B cell (primary cell): ENCODE measurements around the gene MMP24. TPM values are rescaled to one million over a fixed set of nuclear protein-coding genes. Genes with fewer than 3 reads are reported as not detected.

Experiments used
- ATAC-seq: fragments of 200-7000 bp; cut with Tn5 transposase; one replicate; pipeline ENCODE4 v1.10.0; 2021; ENCODE audit warnings: low read depth, mild to moderate bottlenecking, moderate number of reproducible peaks, moderate library complexity
- CTCF ChIA-PET: fragments of 350-600 bp; sonication (Branson Sonifier 250); formaldehyde crosslinking; loops from one replicate; lab custom pipeline; 2021; ENCODE audit warnings: antibody characterized with exemption, inconsistent platforms; lab: Charles Lee
- POLR2A ChIA-PET: fragments of 350-600 bp; sonication (Branson Sonifier 250); formaldehyde crosslinking; loops from one replicate; lab custom pipeline; 2021; ENCODE audit warnings: antibody characterized with exemption; lab: Charles Lee
- DNase-seq: peaks from one replicate; pipeline ENCODE4 v3.0.0; 2013
- H2AFZ ChIP-seq: 2 replicates; pipeline ENCODE4 v1.6.1; 2012; ENCODE audit warnings: mild to moderate bottlenecking, low read depth, low read length; ENCODE audit not compliant: insufficient read depth, poor library complexity, severe bottlenecking
- H3K27ac ChIP-seq, 2 donors: 1 replicate in 1 of 2; 2 replicates in 1 of 2; pipeline ENCODE4 v1.5.1; 2012 to 2013; ENCODE audit warnings: low read length in 2 of 2, mild to moderate bottlenecking in 2 of 2, moderate library complexity in 1 of 2
- H3K27me3 ChIP-seq, 4 experiments: fragments of 200-600 bp in 1 of 4; sonication (generic) in 1 of 4; replicated peaks in 1 of 4; 1 replicate in 2 of 4; 2 replicates in 2 of 4; pipeline versions ENCODE4 v1.6.1 to v1.7.0; 2013 to 2016; ENCODE audit warnings: low read length in 3 of 4, mild to moderate bottlenecking in 2 of 4, mixed read lengths in 1 of 4, moderate library complexity in 1 of 4; ENCODE audit not compliant: insufficient read depth in 4 of 4, control insufficient read depth in 3 of 4; ENCODE audit errors: control extremely low read depth in 1 of 4
- H3K36me3 ChIP-seq, 2 experiments: replicated peaks in 1 of 2; 1 replicate in 1 of 2; 2 replicates in 1 of 2; pipeline versions ENCODE4 v1.6.1 to v1.7.1; 2013; ENCODE audit warnings: low read length in 1 of 2; ENCODE audit not compliant: insufficient read depth in 2 of 2, control insufficient read depth in 1 of 2; ENCODE audit errors: control extremely low read depth in 1 of 2, extremely low read depth in 1 of 2
- H3K4me1 ChIP-seq, 2 donors: fragments of 200-600 bp in 1 of 2; sonication (generic) in 1 of 2; 1 replicate in 1 of 2; 2 replicates in 1 of 2; pipeline versions ENCODE4 v1.5.1 to v1.6.1; 2013 to 2017; ENCODE audit warnings: low read length in 2 of 2; ENCODE audit not compliant: control insufficient read depth in 2 of 2, insufficient read depth in 2 of 2
- H3K4me2 ChIP-seq: replicated peaks from 2 replicates; pipeline ENCODE3; 2012; ENCODE audit warnings: mild to moderate bottlenecking, low read depth, low read length; ENCODE audit not compliant: poor library complexity, severe bottlenecking
- H3K4me3 ChIP-seq, 5 experiments: fragments of 200-600 bp in 1 of 5; sonication (generic) in 1 of 5; 1 replicate in 3 of 5; 2 replicates in 2 of 5; pipeline versions ENCODE4 v1.5.1 to v1.7.0; 2011 to 2016; ENCODE audit warnings: low read length in 4 of 5, mild to moderate bottlenecking in 4 of 5, low read depth in 2 of 5, control low read depth in 1 of 5, moderate library complexity in 1 of 5; ENCODE audit not compliant: insufficient read depth in 1 of 5; ENCODE audit errors: control extremely low read depth in 1 of 5, extremely low read depth in 1 of 5
- H3K79me2 ChIP-seq: fragments of 200-600 bp; sonication (generic); one replicate; pipeline ENCODE4 v1.6.0; 2016; ENCODE audit warnings: low read length; ENCODE audit not compliant: control insufficient read depth, insufficient read depth
- H3K9ac ChIP-seq: fragments of 200-600 bp; sonication (generic); 2 replicates; pipeline ENCODE4 v1.6.1; 2017; ENCODE audit warnings: mild to moderate bottlenecking, low read length, moderate library complexity
- H3K9me3 ChIP-seq, 3 donors: one replicate each; pipeline versions ENCODE4 v1.6.1 to v1.7.1; 2013; ENCODE audit warnings: low read length in 2 of 3; ENCODE audit not compliant: control insufficient read depth in 2 of 3, insufficient read depth in 1 of 3; ENCODE audit errors: control extremely low read depth in 1 of 3
- H4K20me1 ChIP-seq: 2 replicates; pipeline ENCODE4 v1.6.0; 2012; ENCODE audit warnings: mild to moderate bottlenecking, low read length; ENCODE audit not compliant: insufficient read depth, control insufficient read depth, poor library complexity, severe bottlenecking
- H3K27ac Mint-ChIP-seq: one replicate; pipeline ENCODE4 v1.8.0; 2021; ENCODE audit warnings: mixed read lengths
- H3K27me3 Mint-ChIP-seq: one replicate; pipeline ENCODE4 v1.8.0; 2021; ENCODE audit warnings: mixed read lengths
- H3K4me1 Mint-ChIP-seq: one replicate; pipeline ENCODE4 v1.8.0; 2021; ENCODE audit warnings: mixed read lengths
- H3K4me3 Mint-ChIP-seq: one replicate; pipeline ENCODE4 v1.8.0; 2021; ENCODE audit warnings: mixed read lengths
- H3K9me3 Mint-ChIP-seq: one replicate; pipeline ENCODE4 v1.8.0; 2022; ENCODE audit warnings: mixed read lengths; ENCODE audit not compliant: insufficient read depth
- CTCF ChIP-seq: fragments of 200-600 bp; IDR thresholded peaks from one replicate; pipeline ENCODE4 v1.8.0; 2022; ENCODE audit warnings: antibody characterized with exemption, mild to moderate bottlenecking
- EZH2 ChIP-seq: IDR thresholded peaks from 2 replicates; pipeline ENCODE4 v1.6.1; 2012; ENCODE audit warnings: borderline replicate concordance, low read depth, mild to moderate bottlenecking, moderate library complexity, low read length; ENCODE audit not compliant: insufficient read depth, poor library complexity, severe bottlenecking
- WGBS: methylation state at CpG from one replicate; pipeline ENCODE4 v1.1.5; 2013; ENCODE audit warnings: missing lambda C conversion rate; ENCODE audit not compliant: insufficient coverage; 5-methylcytosine and 5-hydroxymethylcytosine counted together
- intact Hi-C: fragments of 100-400 bp; cut with micrococcal nuclease; formaldehyde crosslinking; loops from one replicate; pipeline ENCODE4 v1.10.0; 2022
- polyA plus RNA-seq: library from polyadenylated mRNA; depleted of rRNA; stranded (reverse); fragments of >200 nt; gene quantifications from 2 replicates; pipeline ENCODE4 v1.2.3, GENCODE V29; 2012
- total RNA-seq, 2 donors: library from RNA; stranded (reverse); fragments of 120-200 nt in 1 of 2; gene quantifications; 1 replicate in 1 of 2; 2 replicates in 1 of 2; pipeline versions ENCODE4 v1.2.3 to v1.2.4, GENCODE V29; 2013 to 2022

Gene MMP24
- total and polyA plus RNA-seq, 2 donors (not counting 1 experiment from before 2014, with no cell fraction given), result not detected

DNA sequence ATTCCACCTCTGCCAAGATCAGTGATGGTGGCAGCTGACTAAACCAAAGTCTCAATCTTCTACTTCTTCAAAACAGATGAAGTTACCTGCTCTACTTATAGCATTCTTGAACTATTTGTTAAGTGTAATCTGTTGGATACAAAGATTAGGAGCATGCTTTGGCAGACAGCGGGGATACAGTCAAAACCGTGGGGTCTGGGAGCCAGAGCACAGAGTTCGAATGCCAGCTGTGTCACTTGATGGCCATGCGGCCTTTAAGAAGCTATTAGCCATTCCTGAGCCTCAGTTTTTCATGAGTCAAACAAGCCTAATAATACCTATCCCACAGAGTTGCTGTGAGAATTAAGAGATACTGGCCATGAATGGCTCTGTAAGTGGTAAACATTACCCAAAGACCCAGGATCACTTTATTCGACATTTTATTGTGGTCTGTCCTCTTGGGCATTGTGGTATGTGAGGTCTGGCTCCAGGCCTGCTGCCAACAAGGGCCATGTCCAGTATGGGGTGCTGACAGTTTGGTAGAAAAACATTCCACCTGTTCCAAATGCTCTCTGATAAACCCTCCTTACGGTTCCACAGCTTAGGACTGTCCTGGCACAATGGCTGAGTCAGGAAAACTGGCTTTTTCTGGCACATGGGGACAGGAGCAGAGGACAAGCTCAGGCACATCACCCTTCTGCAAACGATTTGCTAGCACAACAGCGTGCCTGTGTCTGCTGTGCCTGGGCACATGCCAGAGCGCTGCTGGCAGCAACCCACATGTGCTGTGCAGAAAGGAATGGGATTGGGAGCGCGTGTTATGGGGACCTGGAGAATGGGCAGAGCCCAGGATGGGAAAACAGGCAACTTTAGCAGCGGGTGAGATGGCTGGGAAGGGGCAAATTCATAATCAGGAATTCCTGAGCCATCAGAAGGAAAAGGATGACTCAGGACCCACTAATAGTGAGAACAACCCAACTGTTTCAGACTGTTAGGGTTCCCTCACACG lies 81.5 kb downstream of the MMP24 start:
- no peaks in the 10 kb centered on the region for H3K9me3 ChIP-seq
- no peak for DNase-seq
- no peak overlapping the region for H3K4me3 ChIP-seq
- no peaks in the 10 kb centered on the region for H3K27me3 ChIP-seq
- no peaks in the 10 kb centered on the region for H3K27me3 Mint-ChIP-seq
- intact Hi-C loops, result loop anchor here (10.0 kb wide), 1 partner anchor 473 kb away; no protein-coding TSS in a partner anchor
- no peak overlapping the region for H3K4me3 Mint-ChIP-seq
- no peaks in the 10 kb centered on the region for H3K9me3 Mint-ChIP-seq
- H3K9ac ChIP-seq, result no peak overlapping the region
- TF ChIP-seq EZH2 (no peak), CTCF (no peak)
- WGBS, result 95% methylated on average over 8 of the region's 13 CpGs
- H2AFZ ChIP-seq, result no peak overlapping the region
- H3K36me3 ChIP-seq, result peaks cover 0 to 7% of the 10 kb centered on the region in 2 experiments
- H3K4me2 ChIP-seq, result no peak overlapping the region
- no peak for ATAC-seq
- peaks cover 0 to 7% of the 10 kb centered on the region in 2 donors for H3K4me1 ChIP-seq
- no peaks in the 10 kb centered on the region for H4K20me1 ChIP-seq
- H3K27ac Mint-ChIP-seq, result no peak overlapping the region
- ChIA-PET POLR2A (no interaction called here), CTCF (interaction anchor here (0.6 to 2.4 kb wide), 10 partner anchors 9 to 1785 kb away, joined by 3 to 9 read pairs (median 4); no protein-coding TSS in a partner anchor)
- H3K27ac ChIP-seq, result no peak overlapping the region
- peaks cover 5% of the 10 kb centered on the region for H3K4me1 Mint-ChIP-seq
- no peaks in the 10 kb centered on the region for H3K79me2 ChIP-seq

DNA sequence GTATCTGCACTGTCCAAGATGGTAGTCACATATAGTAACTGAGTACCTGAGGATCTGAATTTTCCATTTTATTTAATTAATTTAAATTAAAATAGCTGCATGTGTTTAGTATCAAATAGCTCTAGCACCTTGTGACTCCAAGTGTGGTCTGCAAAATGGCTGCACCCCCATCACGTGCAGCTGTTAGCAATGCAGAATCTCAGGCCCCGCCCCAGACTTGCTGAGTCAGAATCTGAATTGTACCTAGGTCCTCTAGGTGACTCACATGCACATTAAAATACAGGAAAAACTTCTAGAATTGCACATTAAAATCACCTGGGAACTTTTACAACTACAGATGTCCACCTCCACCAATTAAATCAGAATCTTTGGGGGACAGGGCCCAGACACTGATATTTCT lies 84.9 kb downstream of the MMP24 start:
- H2AFZ ChIP-seq, result no peak overlapping the region
- 88% methylated on average over 2 of the region's 2 CpGs for WGBS
- Mint-ChIP-seq H3K27ac (no peak overlapping the region), H3K9me3 (no peaks in the 10 kb centered on the region), H3K4me1 (no peaks in the 10 kb centered on the region), H3K4me3 (no peak overlapping the region), H3K27me3 (no peaks in the 10 kb centered on the region)
- no peaks in the 10 kb centered on the region for H3K27me3 ChIP-seq
- H4K20me1 ChIP-seq, result no peaks in the 10 kb centered on the region
- intact Hi-C loops, result no loop called here
- no peak overlapping the region for H3K4me3 ChIP-seq
- no peak overlapping the region for H3K27ac ChIP-seq
- POLR2A ChIA-PET, result no interaction called here
- peaks cover 0 to 2% of the 10 kb centered on the region in 2 experiments for H3K36me3 ChIP-seq
- ATAC-seq (no peak), DNase-seq (no peak)
- no peaks in the 10 kb centered on the region for H3K9me3 ChIP-seq
- no peaks in the 10 kb centered on the region for H3K4me1 ChIP-seq
- TF ChIP-seq CTCF (no peak), EZH2 (no peak)
- no peaks in the 10 kb centered on the region for H3K79me2 ChIP-seq
- CTCF ChIA-PET, result interaction anchor here (1.3 kb wide), 1 partner anchor 9 kb away, joined by 4 read pairs; no protein-coding TSS in a partner anchor
- H3K9ac ChIP-seq, result no peak overlapping the region
- H3K4me2 ChIP-seq, result no peak overlapping the region
